H1 (cell line): Measurements from ENCODE around the gene MAPRE2. TPM values are rescaled to one million over a fixed set of nuclear protein-coding genes. Genes with fewer than 3 reads are reported as not detected.

Source experiments
- CTCF ChIA-PET: fragments of 300-600 bp; sonication (Branson Sonifier 250); formaldehyde crosslinking; loops from one replicate; lab custom pipeline; 2021; ENCODE audit not compliant: partially characterized antibody; lab: Charles Lee
- POLR2A ChIA-PET: fragments of 300-600 bp; sonication (Branson Sonifier 250); formaldehyde crosslinking; loops from one replicate; lab custom pipeline; 2021; ENCODE audit warnings: inconsistent platforms; ENCODE audit not compliant: partially characterized antibody; lab: Charles Lee
- DNase-seq, 2 experiments: peaks; one replicate each; pipeline versions ENCODE4 v3.0.0 to v3.0.0-alpha.2; 2010 to 2022; ENCODE audit warnings: low spot score in 2 of 2, low read depth in 1 of 2, mixed read lengths in 1 of 2
- FAIRE-seq: peaks from 2 replicates; lab custom pipeline; 2011; peaks lifted over from hg19 to GRCh38; lab: Jason Lieb, UNC
- H2AFZ ChIP-seq: 2 replicates; pipeline ENCODE4 v1.8.1; 2012; ENCODE audit warnings: low read length, inconsistent platforms
- H2AK5ac ChIP-seq: 2 replicates; pipeline ENCODE4 v1.6.1; 2013; ENCODE audit warnings: low read depth, low read length
- H2BK120ac ChIP-seq: replicated peaks from 2 replicates; pipeline ENCODE3; 2013; ENCODE audit warnings: low read depth, low read length, inconsistent platforms
- H2BK12ac ChIP-seq: 2 replicates; pipeline ENCODE4 v1.6.1; 2013; ENCODE audit warnings: low read depth, low read length
- H2BK15ac ChIP-seq: 2 replicates; pipeline ENCODE4 v1.6.1; 2013; ENCODE audit warnings: low read length
- H2BK20ac ChIP-seq: 2 replicates; pipeline ENCODE4 v1.6.1; 2013; ENCODE audit warnings: low read length
- H2BK5ac ChIP-seq: 2 replicates; pipeline ENCODE4 v1.6.1; 2013; ENCODE audit warnings: low read depth, low read length
- H3K14ac ChIP-seq: 2 replicates; pipeline ENCODE4 v1.6.1; 2013; ENCODE audit warnings: inconsistent platforms; ENCODE audit not compliant: insufficient read length
- H3K18ac ChIP-seq: 2 replicates; pipeline ENCODE4 v1.6.1; 2013; ENCODE audit warnings: low read length; ENCODE audit errors: extremely low read depth
- H3K23ac ChIP-seq: 2 replicates; pipeline ENCODE4 v1.6.1; 2013; ENCODE audit warnings: inconsistent platforms; ENCODE audit not compliant: insufficient read length
- H3K23me2 ChIP-seq: 2 replicates; pipeline ENCODE4 v1.6.1; 2013; ENCODE audit warnings: low read depth, low read length
- H3K27ac ChIP-seq: 2 replicates; pipeline ENCODE4 v1.6.1; 2011; ENCODE audit warnings: low read depth, low read length, inconsistent platforms
- H3K27me3 ChIP-seq, 4 experiments: replicated peaks in 1 of 4; 1 replicate in 1 of 4; 2 replicates in 3 of 4; pipeline versions ENCODE4 v1.6.1 to v1.8.1; 2011 to 2013; ENCODE audit warnings: low read length in 3 of 4, mild to moderate bottlenecking in 3 of 4, inconsistent platforms in 2 of 4, mixed read lengths in 2 of 4, moderate library complexity in 1 of 4; ENCODE audit not compliant: control insufficient read depth in 3 of 4, insufficient read depth in 3 of 4; ENCODE audit errors: extremely low read depth in 1 of 4
- H3K36me3 ChIP-seq, 4 experiments: 2 replicates each; pipeline versions ENCODE4 v1.6.1 to v1.8.1; 2011 to 2013; ENCODE audit warnings: mild to moderate bottlenecking in 4 of 4, low read length in 3 of 4, moderate library complexity in 2 of 4, control low read depth in 1 of 4, inconsistent platforms in 1 of 4; ENCODE audit not compliant: insufficient read depth in 4 of 4, control insufficient read depth in 2 of 4
- H3K4ac ChIP-seq: replicated peaks from 2 replicates; pipeline ENCODE3; 2013; ENCODE audit warnings: low read length, low read depth, mixed read lengths, inconsistent platforms; ENCODE audit not compliant: insufficient read length
- H3K4me1 ChIP-seq, 4 experiments: replicated peaks in 1 of 4; 1 replicate in 1 of 4; 2 replicates in 3 of 4; pipeline versions ENCODE4 v1.6.1 to v1.8.1; 2011 to 2013; ENCODE audit warnings: low read length in 3 of 4, inconsistent platforms in 2 of 4, mixed read lengths in 1 of 4; ENCODE audit not compliant: insufficient read depth in 4 of 4, control insufficient read depth in 3 of 4
- H3K4me2 ChIP-seq, 2 experiments: 2 replicates each; pipeline versions ENCODE4 v1.6.1 to v1.8.1; 2011 to 2013; ENCODE audit warnings: low read depth in 2 of 2, low read length in 2 of 2, control low read depth in 1 of 2, inconsistent platforms in 1 of 2, mild to moderate bottlenecking in 1 of 2; ENCODE audit not compliant: insufficient read depth in 1 of 2
- H3K4me3 ChIP-seq, 4 experiments: fragments of 200-600, 300-600 bp in 1 of 4; sonication (generic), shearing (Covaris generic), sonication (Bioruptor Twin) in 1 of 4; 2 replicates each; pipeline versions ENCODE4 v1.5.1 to v1.8.1; 2011 to 2016; ENCODE audit warnings: low read length in 4 of 4, low read depth in 3 of 4, control low read depth in 2 of 4, inconsistent platforms in 2 of 4, mild to moderate bottlenecking in 2 of 4, mixed read lengths in 1 of 4, moderate library complexity in 1 of 4; ENCODE audit not compliant: insufficient read depth in 2 of 4; ENCODE audit errors: extremely low read depth in 1 of 4
- H3K56ac ChIP-seq: replicated peaks from 2 replicates; pipeline ENCODE3; 2013; ENCODE audit warnings: low read depth, mild to moderate bottlenecking, mixed read lengths, low read length, inconsistent platforms; ENCODE audit not compliant: insufficient read length
- H3K79me1 ChIP-seq: 2 replicates; pipeline ENCODE4 v1.6.1; 2013; ENCODE audit warnings: low read depth, low read length, control low read depth
- H3K79me2 ChIP-seq, 2 experiments: 2 replicates each; pipeline versions ENCODE4 v1.6.1 to v1.8.1; 2012 to 2013; ENCODE audit warnings: low read length in 2 of 2, mild to moderate bottlenecking in 2 of 2, inconsistent platforms in 1 of 2; ENCODE audit not compliant: insufficient read depth in 2 of 2, control insufficient read depth in 1 of 2
- H3K9ac ChIP-seq, 4 experiments: replicated peaks in 1 of 4; 1 replicate in 1 of 4; 2 replicates in 3 of 4; pipeline versions ENCODE4 v1.6.1 to v1.8.1; 2011 to 2013; ENCODE audit warnings: low read depth in 3 of 4, low read length in 3 of 4, control low read depth in 2 of 4, mild to moderate bottlenecking in 2 of 4, moderate library complexity in 2 of 4, inconsistent platforms in 1 of 4; ENCODE audit errors: extremely low read depth in 1 of 4
- H3K9me3 ChIP-seq, 2 experiments: 2 replicates each; pipeline versions ENCODE4 v1.6.1 to v1.8.1; 2012 to 2013; ENCODE audit warnings: mild to moderate bottlenecking in 2 of 2, moderate library complexity in 2 of 2, control low read depth in 1 of 2, inconsistent platforms in 1 of 2, low read depth in 1 of 2, low read length in 1 of 2, mixed read lengths in 1 of 2; ENCODE audit not compliant: insufficient read depth in 2 of 2
- H4K20me1 ChIP-seq, 2 experiments: replicated peaks in 1 of 2; 2 replicates each; pipeline versions ENCODE3 to v1.8.1; 2011 to 2013; ENCODE audit warnings: inconsistent platforms in 2 of 2, low read length in 2 of 2, mild to moderate bottlenecking in 1 of 2; ENCODE audit not compliant: insufficient read depth in 2 of 2, control insufficient read depth in 1 of 2
- H4K5ac ChIP-seq: 2 replicates; pipeline ENCODE4 v1.6.1; 2013; ENCODE audit warnings: low read length, low read depth, mixed read lengths, inconsistent platforms; ENCODE audit not compliant: insufficient read length
- H4K8ac ChIP-seq: 2 replicates; pipeline ENCODE4 v1.8.0; 2013; ENCODE audit warnings: mild to moderate bottlenecking, moderate library complexity, low read length, inconsistent platforms; ENCODE audit not compliant: insufficient read depth; ENCODE audit errors: extremely low read depth
- H4K91ac ChIP-seq: replicated peaks from 2 replicates; pipeline ENCODE3; 2013; ENCODE audit warnings: low read length, mixed read lengths, inconsistent platforms; ENCODE audit not compliant: insufficient read length
- PHF8 ChIP-seq: fragments of 200-600 bp; sonication (generic); conservative IDR thresholded peaks from 2 replicates; pipeline ENCODE4 v1.7.1; 2012; ENCODE audit warnings: low read depth, mild to moderate bottlenecking, inconsistent platforms, low read length, moderate library complexity
- WGBS, 2 experiments: shearing (Covaris generic) in 1 of 2; methylation state at CpG; one replicate each; pipeline versions ENCODE4 v1.1.6 to v1.1.7; 2013 to 2015; ENCODE audit warnings: low lambda C conversion rate in 2 of 2, mixed read lengths in 2 of 2, inconsistent platforms in 1 of 2, low coverage in 1 of 2, missing lambda C conversion rate in 1 of 2; ENCODE audit not compliant: insufficient replicate concordance in 2 of 2, insufficient coverage in 1 of 2, insufficient read length in 1 of 2; ENCODE audit errors: extremely low coverage in 1 of 2, missing lambda C conversion rate in 1 of 2; 5-methylcytosine and 5-hydroxymethylcytosine counted together
- polyA plus RNA-seq, 7 experiments: library from polyadenylated mRNA; depleted of rRNA in 3 of 7; stranded (reverse) in 5 of 7; unstranded in 2 of 7; fragments of >200 nt in 5 of 7; fragments of 200-250 nt in 2 of 7; gene quantifications; 1 replicate in 5 of 7; 2 replicates in 1 of 7; 4 replicates in 1 of 7; pipeline versions ENCODE4 v1.2.1 to v1.2.3, GENCODE V29; 2011 to 2013; ENCODE audit warnings: missing spikeins in 2 of 7, mixed read lengths in 2 of 7
- total RNA-seq: library from RNA; stranded (reverse); fragmentation: NEBNext Ultra II Directional; extraction: Animal tissue kit (Norgen Biotek cat#: 25700); gene quantifications from 2 replicates; pipeline ENCODE4 v1.2.1, GENCODE V29; 2021

MAPRE2 gene
- total and polyA plus RNA-seq, 2 of the 8 experiments (the other 6 are each of a cell fraction or from before 2014, with no cell fraction given), result 32.6 to 33.1 TPM

DNA sequence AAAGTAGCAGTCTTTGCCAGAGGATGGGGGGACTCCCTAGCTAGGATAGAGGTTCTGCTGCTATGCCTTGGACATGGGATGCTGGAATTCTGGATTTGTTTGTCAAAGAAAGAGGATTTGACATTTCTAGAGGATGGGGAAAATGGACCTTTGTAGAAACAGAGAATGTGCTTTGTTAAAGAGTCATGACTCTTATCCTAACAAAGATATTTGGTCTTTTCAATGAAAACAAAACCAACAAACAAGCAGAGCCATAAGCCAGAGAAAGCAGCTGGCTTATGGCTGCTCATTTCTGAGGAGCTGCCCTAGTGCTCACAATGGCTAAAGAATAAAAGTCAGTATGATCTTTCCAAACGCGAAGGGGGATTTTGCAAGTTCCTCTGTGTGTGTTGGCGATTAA is 40.8 kb upstream of the MAPRE2 start:
- Histone ChIP-seq H3K23me2 (no peaks in the 10 kb centered on the region), H3K18ac (no peak overlapping the region), H2AK5ac (no peak overlapping the region), H2AFZ (no peak overlapping the region), H4K20me1 (no peaks in the 10 kb centered on the region), H3K79me1 (no peaks in the 10 kb centered on the region), H3K4me1 (peaks cover 0 to 12% (median 3%) of the 10 kb centered on the region in 4 experiments; a peak in 2 of 7 replicates), H2BK20ac (no peak overlapping the region), H3K27me3 (no peaks in the 10 kb centered on the region), H3K36me3 (no peaks in the 10 kb centered on the region; a peak in 1 of 8 replicates), H3K9ac (no peak overlapping the region), H4K5ac (no peak overlapping the region), H3K23ac (no peak overlapping the region), H2BK5ac (no peak overlapping the region), H2BK120ac (no peak overlapping the region), H2BK15ac (no peak overlapping the region), H4K91ac (no peak overlapping the region), H3K56ac (no peak overlapping the region), H3K4me2 (no peak overlapping the region), H3K79me2 (no peaks in the 10 kb centered on the region), H2BK12ac (no peak overlapping the region), H3K27ac (no peak overlapping the region), H3K4ac (no peak overlapping the region), H4K8ac (no peak overlapping the region), H3K14ac (no peak overlapping the region), H3K4me3 (no peak overlapping the region), H3K9me3 (peaks cover 12 to 15% of the 10 kb centered on the region in 2 experiments)
- ChIA-PET POLR2A (no interaction called here), CTCF (interaction anchor here (0.8 to 1.7 kb wide), 8 partner anchors 7 to 231 kb away, joined by 3 read pairs; no protein-coding TSS in a partner anchor)
- WGBS, 2 experiments, result 95% methylated on average over 3 of the region's 3 CpGs; no CpG with 5 or more reads in 1 of the 2 experiments
- DNase-seq (no peak), FAIRE-seq (no peak)
- no peak for TF ChIP-seq PHF8
